Peyer's patch (tissue), 4 donors: ENCODE results near the gene GREM1. TPM values are rescaled to one million over a fixed set of nuclear protein-coding genes. Genes with fewer than 3 reads are reported as not detected.

ENCODE experiments used
- DNase-seq, 3 donors: peaks; one replicate each; pipeline ENCODE4 v3.0.0-alpha.2; 2017 to 2019
- H3K27ac ChIP-seq, 4 donors: fragments of 200-600 bp; sonication (generic); one replicate each; pipeline ENCODE4 v1.5.1; 2016 to 2019
- H3K27me3 ChIP-seq, 2 donors: fragments of 200-600 bp; sonication (generic); one replicate each; pipeline ENCODE4 v1.5.1; 2019
- H3K36me3 ChIP-seq, 3 donors: fragments of 200-600 bp; sonication (generic); one replicate each; pipeline ENCODE4 v1.5.1; 2016 to 2019
- H3K4me1 ChIP-seq, 4 donors: fragments of 200-600 bp; sonication (generic); one replicate each; pipeline ENCODE4 v1.5.1; 2016 to 2019
- H3K4me3 ChIP-seq, 4 donors: fragments of 200-600 bp; sonication (generic); 1 replicate in 3 of 4; 2 replicates in 1 of 4; pipeline ENCODE4 v1.5.1; 2016 to 2019; ENCODE audit warnings: mild to moderate bottlenecking in 1 of 4
- H3K9me3 ChIP-seq, 4 donors: fragments of 200-600 bp; sonication (generic); one replicate each; pipeline ENCODE4 v1.5.1; 2016 to 2019; ENCODE audit warnings: mild to moderate bottlenecking in 1 of 4
- POLR2A ChIP-seq, 2 donors: fragments of 450-650 bp; IDR thresholded peaks; one replicate each; pipeline ENCODE4 v1.5.1; 2017; ENCODE audit warnings: antibody characterized with exemption in 2 of 2, mild to moderate bottlenecking in 2 of 2, moderate library complexity in 2 of 2
- total RNA-seq, 4 donors: library from RNA; depleted of rRNA; stranded (reverse); fragments of >200 nt; gene quantifications; one replicate each; pipeline ENCODE4 v1.1.0, GENCODE V29; 2016
- TF ChIP-seq, protein P1 (sequence below), 6 experiments: fragments of 450-650 bp in 4 of 6; fragments of 200-600 bp in 2 of 6; sonication (generic) in 1 of 6; IDR thresholded peaks; one replicate each; pipeline ENCODE4 v1.5.1; 2017 to 2019; ENCODE audit warnings: antibody characterized with exemption in 6 of 6, mild to moderate bottlenecking in 3 of 6, moderate library complexity in 1 of 6

The GREM1 gene
- 10 to 100 TPM in 1 of 4 donors, 1 to 10 TPM in 3; 3.0 to 13.3 (median 6.6) TPM for total RNA-seq

GRCh38 chr15:32717426-32718226 is at the start of gene GREM1:
Gene GREM1, plus strand, starts transcription at chr15:32718004. Its CDS starts 12,687 bp downstream, at chr15:32730691.
- H3K27ac ChIP-seq = peak within 1 kb of the TSS; percentile 58 to 64 (median 62)
- H3K4me1 ChIP-seq = peaks cover 0 to 23% (median 0%) of the 10 kb centered on the region in 4 donors
- TF ChIP-seq, protein P1, sequence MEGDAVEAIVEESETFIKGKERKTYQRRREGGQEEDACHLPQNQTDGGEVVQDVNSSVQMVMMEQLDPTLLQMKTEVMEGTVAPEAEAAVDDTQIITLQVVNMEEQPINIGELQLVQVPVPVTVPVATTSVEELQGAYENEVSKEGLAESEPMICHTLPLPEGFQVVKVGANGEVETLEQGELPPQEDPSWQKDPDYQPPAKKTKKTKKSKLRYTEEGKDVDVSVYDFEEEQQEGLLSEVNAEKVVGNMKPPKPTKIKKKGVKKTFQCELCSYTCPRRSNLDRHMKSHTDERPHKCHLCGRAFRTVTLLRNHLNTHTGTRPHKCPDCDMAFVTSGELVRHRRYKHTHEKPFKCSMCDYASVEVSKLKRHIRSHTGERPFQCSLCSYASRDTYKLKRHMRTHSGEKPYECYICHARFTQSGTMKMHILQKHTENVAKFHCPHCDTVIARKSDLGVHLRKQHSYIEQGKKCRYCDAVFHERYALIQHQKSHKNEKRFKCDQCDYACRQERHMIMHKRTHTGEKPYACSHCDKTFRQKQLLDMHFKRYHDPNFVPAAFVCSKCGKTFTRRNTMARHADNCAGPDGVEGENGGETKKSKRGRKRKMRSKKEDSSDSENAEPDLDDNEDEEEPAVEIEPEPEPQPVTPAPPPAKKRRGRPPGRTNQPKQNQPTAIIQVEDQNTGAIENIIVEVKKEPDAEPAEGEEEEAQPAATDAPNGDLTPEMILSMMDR (IDR thresholded peaks at IDR 0.05) = no peak
- TF ChIP-seq POLR2A (IDR thresholded peaks at IDR 0.05) = no peak
- no peaks in the 10 kb centered on the region for H3K9me3 ChIP-seq
- peak in 2 of 3 donors; percentile 48 for DNase-seq
- H3K4me3 ChIP-seq = peak within 1 kb of the TSS; percentile 26 to 49 (median 29)
- H3K36me3 ChIP-seq = no peaks in the 10 kb centered on the region
- H3K27me3 ChIP-seq = peaks cover 0 to 17% of the 10 kb centered on the region in 2 donors

GRCh38 chr15:32668942-32669341 is 48.9 kb upstream of the GREM1 start:
- DNase-seq = no peak
- Histone ChIP-seq H3K27me3 (no peaks in the 10 kb centered on the region), H3K4me3 (no peak overlapping the region), H3K36me3 (no peaks in the 10 kb centered on the region), H3K9me3 (no peaks in the 10 kb centered on the region), H3K4me1 (no peaks in the 10 kb centered on the region), H3K27ac (no peak overlapping the region)
- TF ChIP-seq, protein P1 (IDR thresholded peaks at IDR 0.05) = no peak
- TF ChIP-seq POLR2A (IDR thresholded peaks at IDR 0.05) = no peak

GRCh38 chr15:32669896-32670611 is 47.8 kb upstream of the GREM1 start:
- no peaks in the 10 kb centered on the region for H3K9me3 ChIP-seq
- peak overlapping the region in 2 of 4 donors; percentile 17 to 32 for H3K27ac ChIP-seq
- TF ChIP-seq POLR2A (IDR thresholded peaks at IDR 0.05) = no peak
- TF ChIP-seq, protein P1 (IDR thresholded peaks at IDR 0.05) = no peak
- DNase-seq = no peak
- no peaks in the 10 kb centered on the region for H3K27me3 ChIP-seq
- no peak overlapping the region for H3K4me3 ChIP-seq
- H3K36me3 ChIP-seq = no peaks in the 10 kb centered on the region
- no peaks in the 10 kb centered on the region for H3K4me1 ChIP-seq

DNA sequence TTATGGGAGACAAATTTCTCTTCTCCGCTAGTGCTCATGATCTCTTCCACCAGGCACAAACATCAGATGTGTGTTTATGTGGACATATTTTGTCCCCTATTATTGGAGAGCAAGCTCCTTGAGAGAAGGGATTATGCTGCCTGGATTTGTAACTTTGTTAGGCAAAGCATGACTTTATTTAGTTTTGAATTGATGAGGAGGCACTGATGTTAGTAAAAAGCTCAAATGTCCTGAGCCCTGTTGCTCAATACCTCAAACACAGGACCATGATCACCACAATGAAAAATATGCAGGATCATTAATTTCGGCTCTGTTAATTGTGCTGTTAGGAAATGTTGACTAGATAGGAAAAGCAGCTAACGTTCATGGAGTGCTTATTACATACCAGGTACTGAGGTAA is 47.2 kb upstream of the GREM1 start:
- TF ChIP-seq POLR2A (IDR thresholded peaks at IDR 0.05) = no peak
- TF ChIP-seq, protein P1 (IDR thresholded peaks at IDR 0.05) = no peak
- Histone ChIP-seq H3K36me3 (no peaks in the 10 kb centered on the region), H3K9me3 (no peaks in the 10 kb centered on the region), H3K27ac (peak overlapping the region in 1 of 4 donors; percentile 32), H3K4me1 (no peaks in the 10 kb centered on the region), H3K27me3 (no peaks in the 10 kb centered on the region), H3K4me3 (no peak overlapping the region)
- DNase-seq = no peak

DNA sequence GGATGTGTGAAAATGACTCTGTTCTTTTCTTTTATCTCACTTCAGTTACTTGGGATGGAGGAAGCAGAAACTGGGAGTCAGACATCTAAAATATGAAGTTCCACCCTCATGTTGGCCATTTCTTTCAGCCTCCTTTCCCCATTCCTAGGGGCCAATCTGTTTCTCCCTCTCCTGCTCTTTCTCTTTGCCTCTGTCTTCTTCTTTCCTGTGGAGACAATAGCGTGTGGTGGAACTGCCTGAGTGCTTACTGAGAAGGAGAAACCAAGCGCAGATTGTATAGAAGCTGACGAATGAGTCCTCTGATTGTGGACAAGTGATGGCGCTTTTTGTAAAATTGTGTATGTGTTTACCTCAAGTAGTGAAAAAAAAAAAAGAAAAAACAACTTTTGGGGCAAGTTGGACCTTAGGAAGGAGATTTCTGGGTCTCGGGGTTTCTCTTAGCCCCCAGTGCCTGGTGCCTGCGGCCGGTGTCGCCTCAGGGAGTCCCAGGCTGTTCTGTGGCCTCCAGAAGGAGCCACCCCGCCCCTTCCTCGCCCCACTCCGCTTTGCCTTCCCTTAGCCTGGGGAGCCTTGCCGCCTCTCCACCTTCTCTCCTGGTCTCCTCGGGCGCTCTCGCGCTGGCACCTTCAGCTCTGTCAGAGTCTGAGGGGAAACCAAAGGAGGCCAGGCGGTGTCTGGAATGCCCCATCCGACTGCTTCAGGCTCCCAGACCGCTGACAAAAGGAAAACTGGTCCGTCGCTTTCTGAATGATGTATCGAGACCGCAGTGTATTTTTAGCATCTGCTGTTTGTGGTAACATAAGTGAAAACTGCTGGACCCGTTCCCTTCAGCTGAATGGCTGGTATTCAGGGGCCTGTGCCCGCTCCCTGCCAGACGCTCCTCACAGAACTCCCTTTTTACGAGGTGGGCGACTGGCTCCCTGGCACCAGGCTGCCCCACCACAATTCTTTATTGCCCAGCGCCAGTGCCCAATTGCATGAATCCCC is 46.2 kb upstream of the GREM1 start:
- TF ChIP-seq, protein P1 (IDR thresholded peaks at IDR 0.05) = no peak
- TF ChIP-seq POLR2A (IDR thresholded peaks at IDR 0.05) = no peak
- no peaks in the 10 kb centered on the region for H3K9me3 ChIP-seq
- H3K27me3 ChIP-seq = no peaks in the 10 kb centered on the region
- no peaks in the 10 kb centered on the region for H3K4me1 ChIP-seq
- H3K27ac ChIP-seq = no peak overlapping the region
- H3K36me3 ChIP-seq = no peaks in the 10 kb centered on the region
- no peak overlapping the region for H3K4me3 ChIP-seq
- no peak for DNase-seq
